H1 (cell line): Measurements from ENCODE around the gene DRAM1. TPM values are rescaled to one million over a fixed set of nuclear protein-coding genes. Genes with fewer than 3 reads are reported as not detected.

Source experiments
- CTCF ChIA-PET: fragments of 300-600 bp; sonication (Branson Sonifier 250); formaldehyde crosslinking; loops from one replicate; lab custom pipeline; 2021; ENCODE audit not compliant: partially characterized antibody; lab: Charles Lee
- POLR2A ChIA-PET: fragments of 300-600 bp; sonication (Branson Sonifier 250); formaldehyde crosslinking; loops from one replicate; lab custom pipeline; 2021; ENCODE audit warnings: inconsistent platforms; ENCODE audit not compliant: partially characterized antibody; lab: Charles Lee
- DNase-seq, 2 experiments: peaks; one replicate each; pipeline versions ENCODE4 v3.0.0 to v3.0.0-alpha.2; 2010 to 2022; ENCODE audit warnings: low spot score in 2 of 2, low read depth in 1 of 2, mixed read lengths in 1 of 2
- FAIRE-seq: peaks from 2 replicates; lab custom pipeline; 2011; peaks lifted over from hg19 to GRCh38; lab: Jason Lieb, UNC
- H2AFZ ChIP-seq: 2 replicates; pipeline ENCODE4 v1.8.1; 2012; ENCODE audit warnings: low read length, inconsistent platforms
- H2AK5ac ChIP-seq: 2 replicates; pipeline ENCODE4 v1.6.1; 2013; ENCODE audit warnings: low read depth, low read length
- H2BK120ac ChIP-seq: replicated peaks from 2 replicates; pipeline ENCODE3; 2013; ENCODE audit warnings: low read depth, low read length, inconsistent platforms
- H2BK12ac ChIP-seq: 2 replicates; pipeline ENCODE4 v1.6.1; 2013; ENCODE audit warnings: low read depth, low read length
- H2BK15ac ChIP-seq: 2 replicates; pipeline ENCODE4 v1.6.1; 2013; ENCODE audit warnings: low read length
- H2BK20ac ChIP-seq: 2 replicates; pipeline ENCODE4 v1.6.1; 2013; ENCODE audit warnings: low read length
- H2BK5ac ChIP-seq: 2 replicates; pipeline ENCODE4 v1.6.1; 2013; ENCODE audit warnings: low read depth, low read length
- H3K14ac ChIP-seq: 2 replicates; pipeline ENCODE4 v1.6.1; 2013; ENCODE audit warnings: inconsistent platforms; ENCODE audit not compliant: insufficient read length
- H3K18ac ChIP-seq: 2 replicates; pipeline ENCODE4 v1.6.1; 2013; ENCODE audit warnings: low read length; ENCODE audit errors: extremely low read depth
- H3K23ac ChIP-seq: 2 replicates; pipeline ENCODE4 v1.6.1; 2013; ENCODE audit warnings: inconsistent platforms; ENCODE audit not compliant: insufficient read length
- H3K23me2 ChIP-seq: 2 replicates; pipeline ENCODE4 v1.6.1; 2013; ENCODE audit warnings: low read depth, low read length
- H3K27ac ChIP-seq: 2 replicates; pipeline ENCODE4 v1.6.1; 2011; ENCODE audit warnings: low read depth, low read length, inconsistent platforms
- H3K27me3 ChIP-seq, 4 experiments: replicated peaks in 1 of 4; 1 replicate in 1 of 4; 2 replicates in 3 of 4; pipeline versions ENCODE4 v1.6.1 to v1.8.1; 2011 to 2013; ENCODE audit warnings: low read length in 3 of 4, mild to moderate bottlenecking in 3 of 4, inconsistent platforms in 2 of 4, mixed read lengths in 2 of 4, moderate library complexity in 1 of 4; ENCODE audit not compliant: control insufficient read depth in 3 of 4, insufficient read depth in 3 of 4; ENCODE audit errors: extremely low read depth in 1 of 4
- H3K36me3 ChIP-seq, 4 experiments: 2 replicates each; pipeline versions ENCODE4 v1.6.1 to v1.8.1; 2011 to 2013; ENCODE audit warnings: mild to moderate bottlenecking in 4 of 4, low read length in 3 of 4, moderate library complexity in 2 of 4, control low read depth in 1 of 4, inconsistent platforms in 1 of 4; ENCODE audit not compliant: insufficient read depth in 4 of 4, control insufficient read depth in 2 of 4
- H3K4ac ChIP-seq: replicated peaks from 2 replicates; pipeline ENCODE3; 2013; ENCODE audit warnings: low read length, low read depth, mixed read lengths, inconsistent platforms; ENCODE audit not compliant: insufficient read length
- H3K4me1 ChIP-seq, 4 experiments: replicated peaks in 1 of 4; 1 replicate in 1 of 4; 2 replicates in 3 of 4; pipeline versions ENCODE4 v1.6.1 to v1.8.1; 2011 to 2013; ENCODE audit warnings: low read length in 3 of 4, inconsistent platforms in 2 of 4, mixed read lengths in 1 of 4; ENCODE audit not compliant: insufficient read depth in 4 of 4, control insufficient read depth in 3 of 4
- H3K4me2 ChIP-seq, 2 experiments: 2 replicates each; pipeline versions ENCODE4 v1.6.1 to v1.8.1; 2011 to 2013; ENCODE audit warnings: low read depth in 2 of 2, low read length in 2 of 2, control low read depth in 1 of 2, inconsistent platforms in 1 of 2, mild to moderate bottlenecking in 1 of 2; ENCODE audit not compliant: insufficient read depth in 1 of 2
- H3K4me3 ChIP-seq, 4 experiments: fragments of 200-600, 300-600 bp in 1 of 4; sonication (generic), shearing (Covaris generic), sonication (Bioruptor Twin) in 1 of 4; 2 replicates each; pipeline versions ENCODE4 v1.5.1 to v1.8.1; 2011 to 2016; ENCODE audit warnings: low read length in 4 of 4, low read depth in 3 of 4, control low read depth in 2 of 4, inconsistent platforms in 2 of 4, mild to moderate bottlenecking in 2 of 4, mixed read lengths in 1 of 4, moderate library complexity in 1 of 4; ENCODE audit not compliant: insufficient read depth in 2 of 4; ENCODE audit errors: extremely low read depth in 1 of 4
- H3K56ac ChIP-seq: replicated peaks from 2 replicates; pipeline ENCODE3; 2013; ENCODE audit warnings: low read depth, mild to moderate bottlenecking, mixed read lengths, low read length, inconsistent platforms; ENCODE audit not compliant: insufficient read length
- H3K79me1 ChIP-seq: 2 replicates; pipeline ENCODE4 v1.6.1; 2013; ENCODE audit warnings: low read depth, low read length, control low read depth
- H3K79me2 ChIP-seq, 2 experiments: 2 replicates each; pipeline versions ENCODE4 v1.6.1 to v1.8.1; 2012 to 2013; ENCODE audit warnings: low read length in 2 of 2, mild to moderate bottlenecking in 2 of 2, inconsistent platforms in 1 of 2; ENCODE audit not compliant: insufficient read depth in 2 of 2, control insufficient read depth in 1 of 2
- H3K9ac ChIP-seq, 4 experiments: replicated peaks in 1 of 4; 1 replicate in 1 of 4; 2 replicates in 3 of 4; pipeline versions ENCODE4 v1.6.1 to v1.8.1; 2011 to 2013; ENCODE audit warnings: low read depth in 3 of 4, low read length in 3 of 4, control low read depth in 2 of 4, mild to moderate bottlenecking in 2 of 4, moderate library complexity in 2 of 4, inconsistent platforms in 1 of 4; ENCODE audit errors: extremely low read depth in 1 of 4
- H3K9me3 ChIP-seq, 2 experiments: 2 replicates each; pipeline versions ENCODE4 v1.6.1 to v1.8.1; 2012 to 2013; ENCODE audit warnings: mild to moderate bottlenecking in 2 of 2, moderate library complexity in 2 of 2, control low read depth in 1 of 2, inconsistent platforms in 1 of 2, low read depth in 1 of 2, low read length in 1 of 2, mixed read lengths in 1 of 2; ENCODE audit not compliant: insufficient read depth in 2 of 2
- H4K20me1 ChIP-seq, 2 experiments: replicated peaks in 1 of 2; 2 replicates each; pipeline versions ENCODE3 to v1.8.1; 2011 to 2013; ENCODE audit warnings: inconsistent platforms in 2 of 2, low read length in 2 of 2, mild to moderate bottlenecking in 1 of 2; ENCODE audit not compliant: insufficient read depth in 2 of 2, control insufficient read depth in 1 of 2
- H4K5ac ChIP-seq: 2 replicates; pipeline ENCODE4 v1.6.1; 2013; ENCODE audit warnings: low read length, low read depth, mixed read lengths, inconsistent platforms; ENCODE audit not compliant: insufficient read length
- H4K8ac ChIP-seq: 2 replicates; pipeline ENCODE4 v1.8.0; 2013; ENCODE audit warnings: mild to moderate bottlenecking, moderate library complexity, low read length, inconsistent platforms; ENCODE audit not compliant: insufficient read depth; ENCODE audit errors: extremely low read depth
- H4K91ac ChIP-seq: replicated peaks from 2 replicates; pipeline ENCODE3; 2013; ENCODE audit warnings: low read length, mixed read lengths, inconsistent platforms; ENCODE audit not compliant: insufficient read length
- ATF3 ChIP-seq: IDR thresholded peaks from 2 replicates; pipeline ENCODE4 v1.6.1; 2011; ENCODE audit warnings: low read depth, mild to moderate bottlenecking, low read length; ENCODE audit not compliant: insufficient read depth
- BCL11A ChIP-seq, 2 experiments: IDR thresholded peaks; one replicate each; pipeline ENCODE4 v1.6.1; 2011; ENCODE audit warnings: low read depth in 2 of 2, low read length in 2 of 2, mild to moderate bottlenecking in 2 of 2
- CEBPB ChIP-seq: IDR thresholded peaks from 2 replicates; pipeline ENCODE4 v1.6.1; 2012; ENCODE audit warnings: low read depth, low read length
- CHD2 ChIP-seq: IDR thresholded peaks from 2 replicates; pipeline ENCODE4 v1.6.1; 2012; ENCODE audit warnings: low read length, improper control_type of control experiment
- CREB1 ChIP-seq: IDR thresholded peaks from 2 replicates; pipeline ENCODE4 v1.6.1; 2012; ENCODE audit warnings: inconsistent platforms
- FOSL1 ChIP-seq: IDR thresholded peaks from 2 replicates; pipeline ENCODE4 v1.6.1; 2011; ENCODE audit warnings: mild to moderate bottlenecking, low read depth, low read length, moderate library complexity; ENCODE audit not compliant: insufficient read depth
- HDAC2 ChIP-seq, 2 experiments: fragments of 300-600 bp in 1 of 2; sonication (generic) in 1 of 2; IDR thresholded peaks; 2 replicates each; pipeline ENCODE4 v1.6.1; 2011 to 2012; ENCODE audit warnings: low read depth in 2 of 2, low read length in 2 of 2, mild to moderate bottlenecking in 2 of 2, moderate library complexity in 2 of 2, borderline replicate concordance in 1 of 2, inconsistent platforms in 1 of 2
- POLR2AphosphoS5 ChIP-seq: IDR thresholded peaks from 2 replicates; pipeline ENCODE4 v1.6.1; 2011; ENCODE audit warnings: low read depth, low read length
- SP4 ChIP-seq: IDR thresholded peaks from 2 replicates; pipeline ENCODE4 v1.6.1; 2012; ENCODE audit warnings: low read length, inconsistent platforms
- TAF1 ChIP-seq: IDR thresholded peaks from 2 replicates; pipeline ENCODE4 v1.6.1; 2011; ENCODE audit warnings: mild to moderate bottlenecking, low read depth, low read length
- WGBS, 2 experiments: shearing (Covaris generic) in 1 of 2; methylation state at CpG; one replicate each; pipeline versions ENCODE4 v1.1.6 to v1.1.7; 2013 to 2015; ENCODE audit warnings: low lambda C conversion rate in 2 of 2, mixed read lengths in 2 of 2, inconsistent platforms in 1 of 2, low coverage in 1 of 2, missing lambda C conversion rate in 1 of 2; ENCODE audit not compliant: insufficient replicate concordance in 2 of 2, insufficient coverage in 1 of 2, insufficient read length in 1 of 2; ENCODE audit errors: extremely low coverage in 1 of 2, missing lambda C conversion rate in 1 of 2; 5-methylcytosine and 5-hydroxymethylcytosine counted together
- polyA plus RNA-seq, 7 experiments: library from polyadenylated mRNA; depleted of rRNA in 3 of 7; stranded (reverse) in 5 of 7; unstranded in 2 of 7; fragments of >200 nt in 5 of 7; fragments of 200-250 nt in 2 of 7; gene quantifications; 1 replicate in 5 of 7; 2 replicates in 1 of 7; 4 replicates in 1 of 7; pipeline versions ENCODE4 v1.2.1 to v1.2.3, GENCODE V29; 2011 to 2013; ENCODE audit warnings: missing spikeins in 2 of 7, mixed read lengths in 2 of 7
- total RNA-seq: library from RNA; stranded (reverse); fragmentation: NEBNext Ultra II Directional; extraction: Animal tissue kit (Norgen Biotek cat#: 25700); gene quantifications from 2 replicates; pipeline ENCODE4 v1.2.1, GENCODE V29; 2021

DRAM1 gene
- total and polyA plus RNA-seq, 2 of the 8 experiments (the other 6 are each of a cell fraction or from before 2014, with no cell fraction given): 4.6 to 6.2 TPM

GRCh38 chr12:101942250-101942605 is 64.8 kb downstream of the DRAM1 start:
- Histone ChIP-seq H3K23ac (no peak overlapping the region), H3K56ac (no peak overlapping the region), H2BK20ac (no peak overlapping the region), H2BK15ac (no peak overlapping the region), H3K4me3 (no peak overlapping the region), H2AK5ac (no peak overlapping the region), H3K9ac (no peak overlapping the region), H4K20me1 (no peaks in the 10 kb centered on the region), H3K23me2 (no peaks in the 10 kb centered on the region), H3K27me3 (no peaks in the 10 kb centered on the region), H2BK120ac (no peak overlapping the region), H3K27ac (no peak overlapping the region), H3K18ac (no peak overlapping the region), H3K4me1 (no peaks in the 10 kb centered on the region), H4K5ac (no peak overlapping the region), H3K4me2 (no peak overlapping the region), H2AFZ (no peak overlapping the region), H3K79me1 (no peaks in the 10 kb centered on the region), H2BK12ac (no peak overlapping the region), H3K9me3 (no peaks in the 10 kb centered on the region), H4K91ac (no peak overlapping the region), H2BK5ac (no peak overlapping the region), H3K4ac (no peak overlapping the region), H3K14ac (no peak overlapping the region), H3K36me3 (no peaks in the 10 kb centered on the region), H4K8ac (no peak overlapping the region), H3K79me2 (no peaks in the 10 kb centered on the region)
- no peak for DNase-seq
- FAIRE-seq: no peak
- CTCF ChIA-PET: interaction anchor here (0.8 to 2.0 kb wide), 7 partner anchors 11 to 872 kb away, joined by 3 to 6 read pairs (median 3); no protein-coding TSS in a partner anchor
- WGBS, 2 experiments: 78% methylated on average over 1 of the region's 1 CpG; no CpG with 5 or more reads in 1 of the 2 experiments
- POLR2A ChIA-PET: no interaction called here
- TF ChIP-seq CHD2 (no peak), CEBPB (no peak), HDAC2 (IDR thresholded peaks at IDR 0.05; ENCODE audit: borderline replicate concordance in 1 of 2, low read depth in 2 of 2, low read length in 2 of 2) (no peak), TAF1 (no peak), BCL11A (IDR thresholded peaks at IDR 0.05; ENCODE audit: low read depth in 2 of 2, low read length in 2 of 2) (no peak), POLR2AphosphoS5 (no peak), CREB1 (no peak), FOSL1 (no peak), ATF3 (no peak), SP4 (no peak)
